Activated naive CD8-positive, alpha-beta T cell treated with anti-CD3 and anti-CD28 coated beads, Interleukin-2, amount 50 U/mL, for 16 hours (primary cell): ENCODE data around the gene NUP50.
"Not testable (repeated sequence)": the region's sequence is repeated elsewhere in the genome, so short reads cannot be mapped to it uniquely, and the experiment has no call there.

ENCODE experiments used
- DNase-seq: peaks from one replicate; pipeline ENCODE4 v3.0.0-alpha.2; 2020; ENCODE audit warnings: low read depth, low spot score

The NUP50 gene

DNA sequence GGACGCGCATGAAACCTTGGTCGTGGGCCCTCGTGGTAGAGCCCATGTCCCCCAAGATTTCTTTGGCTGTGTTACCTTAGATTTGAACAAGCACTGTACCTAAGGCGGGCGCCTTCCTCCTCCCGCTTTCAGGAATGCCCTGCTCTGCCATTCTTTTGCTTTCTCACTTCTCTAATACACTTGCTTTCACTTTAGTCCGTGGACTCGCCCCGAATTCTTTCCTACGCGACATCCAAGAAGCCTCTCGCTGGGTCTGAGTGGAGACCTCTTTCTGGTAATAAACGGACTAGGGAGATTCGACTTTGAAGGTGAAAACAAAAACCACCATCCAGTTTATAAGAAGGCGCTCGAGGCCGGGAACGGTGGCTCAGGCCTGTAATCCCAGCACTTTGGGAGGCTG is 1.2 kb upstream of the NUP50 start:
- DNase-seq: no peak

- DNase-seq: no peak
These were observed 650 bp upstream of the NUP50 start for GRCh38 chr22:45163099-45163450.

- no peak for DNase-seq
These were observed 754 bp downstream of the NUP50 start for GRCh38 chr22:45164270-45165088.

DNA sequence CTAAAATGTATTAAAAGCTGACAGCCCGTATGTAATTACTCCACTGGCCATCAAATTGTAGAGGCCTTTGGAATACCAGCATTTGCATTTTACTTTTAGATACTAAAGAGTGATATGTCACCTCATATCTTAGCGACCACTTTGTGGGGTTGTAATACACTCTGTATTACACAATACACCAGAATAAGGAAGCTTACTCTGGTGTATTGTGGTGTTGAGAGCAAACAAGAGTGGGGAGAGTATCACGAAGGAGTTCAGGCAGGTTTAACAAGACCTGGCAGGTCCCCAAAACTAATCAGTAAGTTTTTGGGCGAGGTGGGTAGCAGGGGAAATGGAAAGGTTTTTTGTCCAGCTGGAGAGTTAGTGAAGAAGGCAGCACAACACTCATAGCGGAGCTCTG is 3.2 kb downstream of the NUP50 start:
- no peak for DNase-seq

DNA sequence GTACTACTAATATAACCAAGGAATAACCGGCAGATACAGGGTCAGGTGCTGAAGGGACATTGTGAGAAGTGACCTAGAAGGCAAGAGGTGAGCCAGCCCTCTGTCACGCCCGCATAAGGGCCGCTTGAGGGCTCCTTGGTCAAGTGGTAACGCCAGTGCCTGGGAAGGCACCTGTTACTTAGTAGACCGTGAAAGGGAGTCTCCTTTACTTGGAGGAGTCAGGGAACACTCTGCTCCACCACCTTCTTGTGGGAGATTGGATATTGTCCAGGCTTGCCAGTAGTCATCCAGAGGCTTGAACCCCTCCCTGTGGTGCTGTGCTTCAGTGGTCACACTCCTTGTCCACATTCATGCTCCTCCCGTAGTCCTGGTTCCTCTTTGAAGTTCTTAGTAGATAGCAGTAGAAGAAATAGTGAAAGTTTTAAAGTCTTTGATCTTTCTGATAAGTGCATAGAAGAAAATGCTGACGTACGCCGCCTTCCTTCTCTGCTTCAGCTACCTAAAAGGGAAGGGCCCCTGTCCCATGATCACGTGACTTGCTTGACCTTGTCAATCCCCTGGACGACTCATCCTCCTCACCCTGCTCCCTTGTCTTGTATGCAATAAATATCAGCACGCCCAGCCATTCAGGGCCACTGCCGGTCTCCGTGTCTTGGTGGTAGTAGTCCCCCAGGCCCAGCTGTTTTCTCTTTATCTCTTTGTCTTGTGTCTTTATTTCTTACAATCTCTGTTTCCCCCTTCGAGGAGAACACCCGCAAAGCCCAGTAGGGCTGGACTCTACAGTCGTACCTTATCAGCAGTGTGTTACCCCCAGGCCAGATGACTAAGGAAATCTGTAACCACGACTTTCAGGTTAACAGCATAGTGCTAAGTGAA is 6.1 kb downstream of the NUP50 start:
- DNase-seq: no peak

- no peak for DNase-seq
These were observed 8.1 kb downstream of the NUP50 start for GRCh38 chr22:45171830-45172229.

- no peak for DNase-seq
These were observed 9.3 kb downstream of the NUP50 start for GRCh38 chr22:45172881-45173585.

GRCh38 chr22:45179276-45180049 is 15.7 kb downstream of the NUP50 start:
- DNase-seq: no peak

DNA sequence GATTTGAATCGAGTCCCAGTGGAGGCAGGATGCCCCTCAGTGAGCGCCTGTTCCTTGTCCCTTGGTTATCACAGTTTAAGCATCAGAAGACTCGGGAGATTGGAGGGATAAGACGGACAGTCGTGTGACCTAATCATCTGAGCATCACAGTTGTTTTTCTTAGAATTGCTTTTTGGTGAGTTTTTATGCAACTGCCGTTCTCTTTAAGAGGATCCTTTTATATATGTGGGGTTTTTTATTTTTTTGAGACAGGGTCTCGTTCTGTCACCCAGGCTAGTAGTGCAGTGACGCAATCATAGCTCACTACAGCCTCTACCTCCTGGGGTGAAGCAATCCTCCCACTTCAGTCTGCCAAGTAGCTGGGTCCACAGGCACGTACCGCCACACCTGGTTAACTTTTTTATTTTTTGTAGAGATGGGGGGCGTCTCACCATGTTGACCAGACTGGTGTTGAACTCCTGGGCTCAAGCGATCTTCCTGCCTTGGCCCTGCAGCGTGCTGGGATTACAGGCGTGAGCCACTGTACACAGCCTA is 16.5 kb downstream of the NUP50 start:
- DNase-seq: no peak

GRCh38 chr22:45181240-45181639 is 17.5 kb downstream of the NUP50 start:
- no peak for DNase-seq

DNA sequence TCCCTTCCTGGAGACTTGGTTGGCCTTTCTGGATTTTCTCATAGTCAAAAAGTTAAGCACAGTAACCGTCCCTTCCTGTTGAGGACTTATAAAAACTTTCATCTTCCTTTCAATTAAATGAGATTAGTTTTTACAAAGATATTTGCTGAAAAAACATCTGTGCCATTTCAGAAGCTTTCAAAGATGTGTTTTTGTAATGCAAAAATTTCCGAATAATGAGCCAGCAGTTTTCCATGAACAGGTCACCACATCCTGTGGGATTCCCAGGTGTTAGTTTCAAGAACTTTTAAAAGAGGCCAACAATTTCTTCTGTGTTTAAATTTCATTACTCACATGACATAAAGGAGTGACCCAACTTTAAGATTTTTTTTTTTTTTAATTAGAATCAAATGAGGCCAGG is 18.0 kb downstream of the NUP50 start:
- no peak for DNase-seq

DNA sequence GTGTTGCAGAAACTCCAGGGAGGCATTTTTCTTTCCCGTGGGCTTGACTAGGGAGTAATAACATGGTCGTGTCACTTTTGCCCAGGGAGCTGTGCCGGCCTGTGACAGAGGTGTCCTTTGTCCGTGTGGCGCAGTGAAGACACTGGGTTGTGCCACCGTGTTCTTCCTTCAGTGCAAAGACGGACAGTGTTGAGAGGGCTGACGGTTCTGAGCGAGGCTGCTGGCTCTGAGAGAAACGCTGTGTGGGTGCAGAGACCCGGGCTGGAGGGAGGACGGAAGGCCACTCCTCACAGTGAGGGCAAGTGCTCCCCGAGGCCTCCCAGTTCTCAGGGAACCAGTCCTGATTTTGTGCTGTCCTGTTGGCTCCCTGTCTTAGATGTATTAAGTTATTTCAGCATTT is 20.2 kb downstream of the NUP50 start:
- no peak for DNase-seq

DNA sequence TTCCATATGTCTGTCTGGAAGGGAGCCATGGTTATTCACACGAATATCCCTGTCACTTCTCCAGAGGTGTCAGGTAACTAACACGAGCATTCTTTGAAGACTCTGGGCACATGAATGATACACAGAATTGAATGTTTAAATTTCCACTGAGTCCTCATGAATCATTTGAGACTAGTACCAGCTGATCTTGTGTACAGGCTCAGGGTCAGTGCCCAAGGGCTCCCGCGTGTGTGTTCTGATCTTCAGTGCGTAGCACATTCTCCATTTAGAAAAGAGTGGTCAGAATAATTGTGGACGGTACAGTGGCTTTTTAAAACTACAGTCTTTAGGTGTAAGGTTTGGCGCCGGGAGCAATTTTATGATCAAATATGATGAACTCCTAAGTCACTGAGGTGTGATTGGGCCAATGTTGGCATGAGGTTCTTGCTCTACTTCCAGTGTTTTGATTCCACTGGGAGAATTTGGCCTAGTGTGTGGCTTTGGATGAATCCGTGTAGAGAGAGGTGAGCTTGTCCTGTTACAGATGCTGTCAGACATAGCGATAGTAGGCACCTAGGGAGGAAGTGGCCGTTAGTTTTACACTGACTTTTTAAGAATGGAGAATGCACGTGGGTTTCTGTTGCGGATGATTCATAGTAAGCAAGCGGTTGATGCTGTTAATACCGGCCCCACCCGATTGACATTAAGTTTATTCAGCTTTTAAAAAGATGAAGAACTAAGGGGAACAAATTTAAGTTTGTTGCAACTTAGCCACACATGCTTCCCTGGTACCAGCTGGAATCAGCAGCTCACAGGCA is 22.2 kb downstream of the NUP50 start:
- no peak for DNase-seq

DNA sequence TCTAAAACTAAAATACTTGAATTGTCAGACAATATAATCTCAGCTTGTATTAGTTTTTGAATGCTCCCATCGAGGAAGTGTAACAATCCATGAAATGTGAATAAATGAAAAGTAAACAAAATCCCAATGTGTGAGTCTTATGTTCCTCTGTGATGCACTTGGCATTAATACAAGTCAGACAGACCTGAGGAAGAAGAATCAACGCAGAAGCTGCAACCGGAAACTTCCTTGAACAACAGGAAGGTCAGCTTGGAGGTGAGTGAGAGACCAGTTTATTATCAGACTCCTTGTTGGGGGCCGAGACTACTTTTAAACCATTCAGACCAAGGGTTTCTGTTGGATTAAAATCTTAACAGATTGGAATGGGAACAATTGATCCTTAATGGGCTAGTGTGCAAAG is 24.2 kb downstream of the NUP50 start:
- no peak for DNase-seq

DNA sequence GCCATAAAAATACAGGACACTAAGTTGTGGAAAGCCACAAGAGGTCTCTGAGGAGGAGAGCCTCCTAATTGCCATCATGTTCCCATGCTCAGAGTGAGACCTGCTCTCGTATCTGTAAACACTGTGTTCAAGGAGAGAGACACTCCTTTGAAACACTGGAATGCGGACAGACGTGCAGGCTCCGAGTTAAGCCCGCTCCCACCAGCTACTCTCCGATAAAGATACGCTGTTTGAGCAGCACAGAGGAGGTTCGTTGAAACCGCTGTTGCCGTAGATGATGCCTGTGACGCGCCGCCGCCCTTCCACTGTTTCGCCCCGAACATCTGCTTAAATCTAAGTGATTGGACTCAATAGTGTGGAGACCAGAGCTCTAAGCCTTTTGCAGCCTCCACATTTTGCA is 25.1 kb downstream of the NUP50 start:
- no peak for DNase-seq

DNA sequence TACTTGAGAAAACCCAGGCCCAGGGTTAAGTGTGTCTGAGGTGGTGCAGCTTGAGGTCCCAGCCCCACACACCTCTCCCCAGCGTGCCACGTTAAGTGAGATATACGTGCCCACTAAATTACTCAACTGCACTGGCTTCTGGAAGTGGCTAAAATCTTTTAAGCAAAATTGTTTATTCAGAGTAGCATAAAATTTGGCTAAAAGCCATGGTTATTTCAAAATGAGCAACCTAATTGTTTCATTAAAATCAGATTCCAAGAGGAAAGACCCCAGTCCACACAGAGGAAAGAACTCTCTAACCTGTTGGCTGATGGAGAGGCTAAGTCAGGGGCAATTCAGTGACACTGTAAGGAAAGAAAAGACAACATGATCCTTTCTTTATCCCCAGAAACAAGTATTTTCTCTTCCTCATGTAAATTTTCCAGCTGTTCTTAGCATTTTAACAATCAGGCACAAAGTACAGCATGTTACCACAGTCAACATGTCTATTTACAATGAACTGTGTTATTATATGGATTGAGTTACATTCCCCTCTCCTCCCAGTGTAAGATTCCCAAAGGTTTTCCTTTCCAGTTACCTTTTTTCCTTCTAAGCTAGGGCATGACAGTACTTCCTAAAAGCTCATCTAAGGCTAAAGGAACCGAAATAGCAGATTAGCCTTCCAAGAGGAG is 26.6 kb downstream of the NUP50 start:
- DNase-seq: no peak

DNA sequence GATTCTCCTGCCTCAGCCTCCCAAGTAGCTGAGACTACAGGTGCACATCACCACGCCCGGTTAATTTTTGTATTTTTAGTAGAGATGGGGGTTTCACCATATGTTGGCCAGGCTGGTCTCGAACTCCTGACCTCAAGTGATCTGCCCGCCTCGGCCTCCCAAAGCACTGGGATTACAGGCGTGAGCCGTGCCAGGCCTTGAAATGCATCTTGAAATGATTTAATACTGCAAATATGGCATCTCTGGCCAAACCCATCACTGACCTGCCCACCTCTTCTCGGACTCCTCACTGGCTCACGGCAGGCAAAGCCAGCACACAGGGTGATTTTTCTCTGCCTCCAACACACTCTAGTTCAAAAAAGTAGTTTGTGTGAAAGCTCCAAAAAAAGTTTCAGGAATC is 28.0 kb downstream of the NUP50 start:
- DNase-seq: not testable (repeated sequence)

DNA sequence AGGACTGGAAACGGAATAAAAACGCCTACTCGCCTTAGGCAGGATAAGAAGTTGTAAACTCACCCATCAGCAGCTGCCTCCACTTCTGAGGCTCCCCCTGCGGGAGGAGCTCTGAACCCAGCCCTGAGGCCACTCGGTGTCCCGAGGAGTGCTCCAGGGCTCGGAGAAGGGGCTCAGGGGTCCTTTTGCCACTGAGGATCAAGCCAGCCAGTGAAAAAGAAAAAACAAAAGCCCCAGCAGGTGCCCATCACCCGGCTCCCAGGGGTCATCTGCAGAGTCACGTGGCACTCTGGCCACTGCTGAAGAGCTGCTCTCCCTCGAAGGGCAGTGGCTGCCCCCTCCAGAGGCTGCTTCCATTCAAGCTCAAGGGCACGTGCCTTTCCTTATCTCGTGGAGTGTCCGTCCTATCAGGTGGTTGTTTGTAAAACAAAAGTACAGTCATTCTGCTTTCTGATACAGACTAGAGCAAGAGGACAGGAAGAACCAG is 29.0 kb downstream of the NUP50 start:
- DNase-seq: no peak

GRCh38 chr22:45194686-45195085 is 31.0 kb downstream of the NUP50 start:
- no peak for DNase-seq

- DNase-seq: no peak
These were observed 31.9 kb downstream of the NUP50 start for GRCh38 chr22:45195616-45196015.
